NCI-H774 (cell line): ENCODE measurements around the gene MEF2B.
A peak's percentile ranks its signal among the peaks of the same experiment; 100 is the strongest.
"Not testable (repeated sequence)": the region's sequence is repeated elsewhere in the genome, so short reads cannot be mapped to it uniquely, and the experiment has no call there.

Experiments
- DNase-seq: peaks from one replicate; lab custom pipeline; 2025; lab: John Stamatoyannopoulos, UW

Gene MEF2B

GRCh38 chr19:19123386-19123785, 46.7 kb downstream of the MEF2B start:
- no peak for DNase-seq

DNA sequence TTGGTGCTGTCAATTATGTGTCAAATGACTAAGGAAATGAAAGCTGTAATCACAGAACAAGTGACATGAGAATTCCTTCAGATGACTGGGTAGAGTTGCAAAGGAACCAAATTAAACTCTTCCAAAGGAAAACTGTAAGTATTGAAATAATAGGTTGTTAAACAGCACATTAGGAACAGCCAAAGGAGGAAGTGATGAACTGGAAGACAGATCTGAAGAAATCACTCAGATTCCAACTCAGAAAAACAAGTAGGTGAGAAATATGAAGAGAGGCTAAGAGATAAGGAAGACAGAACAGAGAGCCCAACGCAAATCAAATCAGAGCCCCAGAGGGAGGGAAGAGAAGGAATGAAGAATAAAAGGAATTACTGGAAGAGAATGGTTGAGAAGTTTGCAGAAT, 47.2 kb downstream of the MEF2B start:
- DNase-seq, result no peak

DNA sequence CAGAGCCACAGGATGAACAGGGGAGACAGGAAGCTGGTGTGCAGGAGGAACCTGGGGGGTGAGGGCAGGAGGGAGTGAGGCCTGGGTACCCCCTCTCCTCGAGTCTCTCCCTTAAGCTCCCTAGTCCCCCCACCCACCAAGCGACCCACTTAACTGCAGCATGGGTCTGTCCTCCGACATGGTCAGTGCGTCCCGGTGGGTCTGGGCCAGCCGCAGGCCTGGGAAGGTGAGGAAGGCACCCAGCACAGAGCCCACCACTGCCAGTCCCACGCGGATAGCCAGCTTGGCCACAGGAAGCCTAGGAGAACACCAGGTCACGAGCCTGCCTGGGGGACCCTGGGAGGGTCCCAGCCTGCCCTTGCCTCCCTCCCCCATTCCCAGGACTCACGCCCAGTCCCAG, 48.7 kb downstream of the MEF2B start:
- DNase-seq, result no peak

DNA sequence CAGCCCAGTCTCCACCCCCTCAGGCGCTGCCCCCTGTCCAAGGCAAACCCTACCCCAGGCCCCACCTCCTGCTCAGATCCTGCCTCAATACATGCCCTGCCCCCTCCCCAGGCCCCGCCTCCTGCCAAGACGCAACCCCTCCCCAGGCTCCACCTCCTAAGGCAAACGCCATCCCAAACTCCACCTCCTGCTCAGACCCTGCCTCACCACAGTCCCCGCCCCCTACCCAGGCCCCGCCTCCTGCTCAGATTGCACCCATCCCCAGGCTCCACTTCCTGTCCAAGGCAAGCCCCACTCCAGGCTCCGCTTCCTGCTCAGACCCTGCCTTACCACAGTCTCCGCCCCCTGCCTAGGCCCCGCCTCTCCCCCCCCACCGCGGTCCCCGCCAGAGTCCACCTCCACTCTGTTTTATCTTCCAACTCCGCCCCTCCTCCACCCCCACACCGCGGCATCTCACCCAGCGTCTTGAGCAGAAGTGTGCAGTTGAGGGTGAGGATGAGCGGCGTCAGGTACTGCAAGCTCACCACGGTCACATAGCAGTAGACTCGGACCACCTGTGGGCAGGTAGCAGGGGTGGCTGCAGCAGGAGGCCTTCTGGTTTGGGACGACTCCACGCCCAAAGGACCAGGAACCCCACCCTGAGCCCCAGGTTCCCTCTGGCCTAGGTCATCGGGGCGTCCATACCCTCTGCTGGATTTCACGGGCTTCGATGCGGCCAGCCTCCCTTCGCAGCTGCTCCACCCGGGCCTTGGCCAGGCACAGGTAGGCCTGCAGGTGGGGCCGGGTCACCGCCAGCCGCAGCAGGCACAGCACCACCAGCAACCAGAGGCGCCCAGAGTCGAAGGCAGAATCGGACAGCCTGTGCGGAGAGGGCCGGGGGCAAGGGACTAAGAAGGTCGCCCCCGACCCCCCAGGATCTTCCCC, 49.5 kb downstream of the MEF2B start:
- no peak for DNase-seq

- DNase-seq, result no peak
Measured at GRCh38 chr19:19119325-19120237, 50.5 kb downstream of the MEF2B start.

- DNase-seq, result no peak
Measured at GRCh38 chr19:19115954-19116353, 54.1 kb downstream of the MEF2B start.

GRCh38 chr19:19113040-19113626, 56.9 kb downstream of the MEF2B start:
- no peak for DNase-seq

DNA sequence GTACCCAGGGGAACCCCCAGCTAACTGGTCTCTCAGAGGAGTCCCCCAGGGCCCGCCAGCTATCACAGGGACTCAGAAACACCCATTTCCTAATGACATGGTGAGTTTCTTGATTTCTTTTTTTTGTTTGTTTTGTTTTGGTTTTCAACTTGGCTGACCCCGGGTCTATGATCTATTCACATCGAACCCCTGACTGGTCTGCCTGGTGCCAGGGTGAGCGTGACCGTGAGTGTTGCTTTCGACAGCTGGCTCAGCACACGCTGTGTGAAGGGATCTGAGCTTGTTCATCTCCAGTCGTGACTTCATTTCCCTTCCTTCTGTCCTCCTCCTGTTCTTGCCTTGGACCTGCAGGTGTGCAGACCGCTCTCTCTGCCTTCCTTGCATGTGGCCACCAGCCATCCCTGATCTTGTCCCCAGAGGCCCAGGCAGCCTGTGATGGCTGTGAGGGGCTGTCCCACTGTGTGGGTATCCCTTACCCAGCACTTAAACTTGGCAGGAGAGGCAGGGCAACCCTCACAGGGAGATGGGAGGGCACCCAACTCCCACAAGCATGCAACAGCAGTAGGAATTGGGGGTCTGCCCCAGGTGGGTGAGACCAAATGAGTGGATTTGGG, 58.0 kb downstream of the MEF2B start:
- DNase-seq, result no peak

- DNase-seq, result no peak
Measured at GRCh38 chr19:19111136-19111835, 58.8 kb downstream of the MEF2B start.

DNA sequence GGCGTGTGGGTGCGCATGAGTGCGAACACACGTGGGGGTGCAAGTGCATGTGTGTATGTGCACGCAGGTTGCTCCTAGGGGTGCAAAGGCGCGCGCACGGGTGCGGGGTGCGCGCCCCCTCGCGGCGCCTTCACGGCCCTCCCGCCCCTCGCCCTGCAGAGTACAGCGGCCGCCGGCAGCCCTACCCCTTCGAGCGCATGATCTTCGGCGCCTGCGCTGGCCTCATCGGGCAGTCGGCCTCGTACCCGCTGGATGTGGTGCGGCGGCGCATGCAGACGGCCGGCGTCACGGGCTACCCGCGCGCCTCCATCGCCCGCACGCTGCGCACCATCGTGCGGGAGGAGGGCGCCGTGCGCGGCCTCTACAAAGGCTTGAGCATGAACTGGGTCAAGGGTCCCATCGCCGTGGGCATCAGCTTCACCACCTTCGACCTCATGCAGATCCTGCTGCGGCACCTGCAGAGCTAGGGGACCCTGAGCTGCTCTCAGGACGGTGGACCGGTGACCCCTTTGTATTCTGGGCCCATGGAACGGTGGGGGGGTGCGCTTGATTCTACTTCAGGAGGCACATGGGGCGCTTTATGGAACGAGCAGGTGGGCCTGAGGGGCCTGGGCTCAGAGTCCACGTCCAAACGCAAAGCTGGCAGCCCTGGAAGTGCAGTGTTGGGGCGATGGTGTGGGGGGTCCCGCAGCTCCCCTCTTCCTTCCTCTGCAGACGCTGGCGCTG, 59.5 kb downstream of the MEF2B start:
- no peak for DNase-seq

DNA sequence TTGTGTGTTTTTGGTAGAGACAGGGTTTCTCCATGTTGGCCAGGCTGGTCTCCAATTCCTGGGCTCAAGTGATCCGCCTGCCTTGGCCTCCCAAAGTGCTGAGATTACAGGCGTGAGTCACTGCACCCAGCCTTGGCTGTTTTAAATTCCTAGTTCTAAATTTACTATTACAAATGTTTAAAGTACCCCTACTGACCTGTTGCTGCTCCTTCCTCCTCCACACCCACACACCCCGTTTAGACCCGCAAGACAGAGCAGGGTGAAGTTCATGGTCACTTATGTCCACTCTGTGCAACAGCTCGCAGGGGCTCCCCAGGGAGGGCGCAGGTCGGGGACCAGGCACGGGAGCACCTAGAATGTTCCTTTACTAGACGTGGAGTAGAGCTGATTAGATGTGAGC, 60.5 kb downstream of the MEF2B start:
- no peak for DNase-seq

DNA sequence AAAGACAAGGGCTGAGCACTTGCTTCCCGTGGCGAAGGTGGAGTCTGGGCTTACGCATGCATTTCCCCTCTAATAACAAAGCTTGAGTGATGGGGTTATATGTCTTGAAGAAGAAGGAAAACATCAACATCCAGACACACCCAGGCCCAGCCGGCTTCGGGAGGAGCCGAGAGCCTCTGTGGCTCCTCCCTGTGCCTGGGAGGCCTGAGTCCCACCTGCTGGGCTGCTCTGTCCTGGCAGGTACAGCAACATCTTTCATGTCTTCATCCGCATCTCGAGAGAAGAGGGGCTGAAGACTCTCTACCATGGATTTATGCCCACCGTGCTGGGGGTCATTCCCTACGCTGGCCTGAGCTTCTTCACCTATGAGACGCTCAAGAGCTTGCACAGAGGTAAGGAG, 62.4 kb downstream of the MEF2B start:
- no peak for DNase-seq

- DNase-seq, result not testable (repeated sequence)
Measured at GRCh38 chr19:19106938-19107337, 63.1 kb downstream of the MEF2B start.

GRCh38 chr19:19106056-19106551, 64.0 kb downstream of the MEF2B start:
- no peak for DNase-seq

GRCh38 chr19:19105365-19106055, 64.6 kb downstream of the MEF2B start:
- DNase-seq, result peak; percentile 57

GRCh38 chr19:19103167-19103566, 66.9 kb downstream of the MEF2B start:
- DNase-seq, result no peak

DNA sequence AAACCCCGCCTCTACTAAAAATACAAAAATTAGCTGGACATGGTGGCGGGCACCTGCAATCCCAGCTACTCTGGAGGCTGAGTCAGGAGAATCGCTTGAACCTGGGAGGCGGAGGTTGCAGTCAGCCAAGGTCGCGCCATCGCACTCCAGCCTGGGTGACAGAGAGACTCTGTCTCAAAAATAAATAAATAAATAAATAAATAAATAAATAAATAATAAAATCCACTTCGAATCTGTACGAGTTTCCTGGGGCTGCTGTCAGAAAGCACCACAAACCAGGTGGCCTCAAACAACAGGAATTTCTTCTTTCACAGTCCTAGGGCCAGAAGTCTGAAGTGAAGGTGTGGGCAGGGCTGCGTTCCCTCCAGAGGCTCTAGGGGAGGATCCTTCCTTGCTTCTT, 67.5 kb downstream of the MEF2B start:
- DNase-seq, result not testable (repeated sequence)

GRCh38 chr19:19101540-19101939, 68.5 kb downstream of the MEF2B start:
- no peak for DNase-seq

- DNase-seq, result no peak
Measured at GRCh38 chr19:19098703-19099632, 71.1 kb downstream of the MEF2B start.
